GM12874 (cell line): Measurements from ENCODE around the gene CARM1.

Experiments
- TF ChIP-seq, protein P1 (sequence below): IDR thresholded peaks from 2 replicates; pipeline ENCODE4 v1.5.1; 2011; ENCODE audit warnings: low read depth, mild to moderate bottlenecking, control low read depth, low read length, moderate library complexity; ENCODE audit not compliant: insufficient read depth

CARM1 gene

GRCh38 chr19:10895920-10896319 is 24.6 kb downstream of the CARM1 start:
- TF ChIP-seq, protein P1, sequence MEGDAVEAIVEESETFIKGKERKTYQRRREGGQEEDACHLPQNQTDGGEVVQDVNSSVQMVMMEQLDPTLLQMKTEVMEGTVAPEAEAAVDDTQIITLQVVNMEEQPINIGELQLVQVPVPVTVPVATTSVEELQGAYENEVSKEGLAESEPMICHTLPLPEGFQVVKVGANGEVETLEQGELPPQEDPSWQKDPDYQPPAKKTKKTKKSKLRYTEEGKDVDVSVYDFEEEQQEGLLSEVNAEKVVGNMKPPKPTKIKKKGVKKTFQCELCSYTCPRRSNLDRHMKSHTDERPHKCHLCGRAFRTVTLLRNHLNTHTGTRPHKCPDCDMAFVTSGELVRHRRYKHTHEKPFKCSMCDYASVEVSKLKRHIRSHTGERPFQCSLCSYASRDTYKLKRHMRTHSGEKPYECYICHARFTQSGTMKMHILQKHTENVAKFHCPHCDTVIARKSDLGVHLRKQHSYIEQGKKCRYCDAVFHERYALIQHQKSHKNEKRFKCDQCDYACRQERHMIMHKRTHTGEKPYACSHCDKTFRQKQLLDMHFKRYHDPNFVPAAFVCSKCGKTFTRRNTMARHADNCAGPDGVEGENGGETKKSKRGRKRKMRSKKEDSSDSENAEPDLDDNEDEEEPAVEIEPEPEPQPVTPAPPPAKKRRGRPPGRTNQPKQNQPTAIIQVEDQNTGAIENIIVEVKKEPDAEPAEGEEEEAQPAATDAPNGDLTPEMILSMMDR = no peak

DNA sequence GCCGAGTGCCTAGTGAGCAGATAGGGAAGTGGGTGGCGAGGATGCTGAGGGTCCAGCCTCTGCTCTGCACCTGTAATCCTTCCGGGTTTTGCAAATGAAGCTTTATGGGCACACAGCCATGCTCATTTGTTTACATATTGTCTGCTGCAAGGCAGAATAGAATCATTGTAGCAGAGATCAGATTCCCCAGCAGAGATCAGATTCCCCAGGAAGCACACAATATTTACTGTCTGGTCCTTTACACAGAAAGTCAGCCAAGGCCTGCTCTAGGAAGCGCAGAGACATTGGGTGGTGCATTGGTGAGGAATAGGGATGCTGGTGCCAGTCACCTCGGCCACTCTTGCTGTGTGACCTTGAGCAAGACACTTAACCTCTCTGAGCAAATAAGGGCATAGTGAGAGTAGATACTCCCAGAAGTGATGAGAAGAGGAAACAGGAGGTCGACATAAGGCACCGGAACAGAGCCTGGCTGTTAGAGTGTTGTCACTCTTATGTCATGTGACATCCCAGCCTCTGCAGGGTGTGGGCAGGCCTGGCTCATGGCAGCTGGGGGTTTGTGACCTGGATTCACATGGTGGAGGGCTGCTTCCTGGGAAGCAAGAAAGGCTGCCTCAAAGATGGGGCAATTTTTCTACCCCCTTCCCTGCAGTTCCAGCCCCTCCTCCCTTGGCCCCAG is 25.6 kb downstream of the CARM1 start:
- TF ChIP-seq, protein P1 = no peak

GRCh38 chr19:10898633-10899032 is 27.3 kb downstream of the CARM1 start:
- TF ChIP-seq, protein P1 = no peak

DNA sequence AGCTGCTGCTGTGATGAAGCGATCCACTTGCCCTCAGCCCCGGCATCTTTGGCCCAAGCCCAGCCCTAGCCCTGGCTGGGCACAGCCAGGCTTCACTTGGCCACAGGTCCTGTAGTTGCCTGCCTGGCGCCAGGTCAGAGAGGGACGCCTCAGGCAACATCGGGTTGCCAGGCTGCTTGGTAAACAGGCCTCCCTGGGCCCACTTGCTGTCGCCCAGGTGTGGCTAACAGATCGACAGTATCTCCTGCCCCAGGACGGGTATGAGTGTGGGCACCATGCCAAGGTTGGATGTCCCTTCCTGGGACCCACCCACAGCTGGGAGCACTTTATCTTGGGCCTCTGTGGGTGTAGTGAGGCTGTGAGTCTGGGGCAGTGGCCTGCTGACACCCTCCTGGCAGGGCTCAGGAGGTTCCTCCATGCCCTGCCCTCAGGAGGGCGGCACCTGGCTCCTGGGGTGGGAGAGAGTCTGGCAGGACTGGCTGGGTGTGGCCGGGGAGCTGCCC is 27.8 kb downstream of the CARM1 start:
- TF ChIP-seq, protein P1 = no peak

DNA sequence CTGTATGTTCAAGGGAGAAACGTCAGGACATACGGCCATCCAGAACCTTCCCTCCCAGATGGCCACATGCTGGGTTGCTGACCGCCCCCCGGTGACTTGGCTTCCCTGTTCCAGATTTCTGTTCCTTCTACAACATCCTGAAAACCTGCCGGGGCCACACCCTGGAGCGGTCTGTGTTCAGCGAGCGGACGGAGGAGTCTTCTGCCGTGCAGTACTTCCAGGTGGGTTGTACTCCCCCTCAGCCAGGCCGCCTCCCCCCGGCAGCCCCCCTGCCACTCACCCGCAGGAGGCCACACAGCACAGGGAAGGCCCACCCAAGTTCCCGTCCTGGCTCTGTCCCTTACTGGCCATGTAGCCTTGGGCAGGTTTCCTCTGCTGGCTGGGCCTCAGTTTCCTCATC is 36.6 kb downstream of the CARM1 start:
- TF ChIP-seq, protein P1 = no peak

GRCh38 chr19:10908380-10908960 is 37.1 kb downstream of the CARM1 start:
- TF ChIP-seq, protein P1 = no peak

DNA sequence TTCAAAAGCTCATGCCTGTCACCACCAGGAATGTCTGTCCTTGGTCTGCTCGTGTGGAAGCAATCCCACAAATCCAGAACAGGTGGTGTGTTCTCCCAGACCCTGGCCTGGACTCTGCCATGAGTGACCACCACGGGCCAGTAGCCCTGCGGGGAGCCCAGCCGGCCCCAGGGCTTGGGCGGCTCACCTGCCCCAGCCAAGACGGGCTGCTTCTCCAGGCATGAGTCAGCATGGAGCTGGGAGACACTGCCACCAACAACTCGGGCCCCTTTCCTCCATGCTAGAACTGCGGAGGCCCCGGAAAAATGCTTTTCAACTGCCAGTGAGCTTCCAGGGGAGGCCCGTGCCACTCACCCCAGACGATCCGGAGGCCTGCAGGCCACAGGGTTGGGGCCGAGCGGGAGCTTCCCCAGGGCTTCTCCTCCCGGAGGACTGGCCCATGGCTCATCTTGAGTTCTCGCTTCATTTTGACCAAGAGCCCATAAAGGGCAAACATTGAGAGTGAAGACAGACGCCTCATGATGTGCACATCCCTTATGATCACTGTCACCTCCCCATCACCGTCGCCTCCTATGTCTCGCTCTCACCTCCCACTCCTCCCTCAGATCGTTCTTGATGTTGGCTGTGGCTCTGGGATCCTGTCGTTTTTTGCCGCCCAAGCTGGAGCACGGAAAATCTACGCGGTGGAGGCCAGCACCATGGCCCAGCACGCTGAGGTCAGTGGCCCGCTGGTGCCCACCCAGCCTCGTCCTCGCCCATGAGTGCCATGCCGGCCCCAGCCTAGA is 40.4 kb downstream of the CARM1 start:
- TF ChIP-seq, protein P1 = no peak
